HEK293 (cell line): ENCODE results near the gene HCFC1.

Experiments
- CTCF ChIA-PET: fragments of 350-600 bp; formaldehyde crosslinking; extraction: SDS; loops from one replicate; lab custom pipeline; 2021; ENCODE audit warnings: antibody characterized with exemption; lab: Yijun Ruan, JAX
- POLR2A ChIA-PET: fragments of 300-600 bp; formaldehyde crosslinking; extraction: SDS; loops from one replicate; lab custom pipeline; 2020; ENCODE audit warnings: antibody characterized with exemption, inconsistent platforms; lab: Yijun Ruan, JAX
- H3K27ac ChIP-seq: fragments of 200-500 bp; sonication (Bioruptor generic); 2 replicates; pipeline ENCODE4 v1.5.1; 2014; ENCODE audit warnings: low read depth, low read length, control low read depth, inconsistent platforms; ENCODE audit errors: extremely low read depth
- H3K36me3 ChIP-seq, 2 experiments: fragments of 200-500 bp in 1 of 2; sonication (Bioruptor generic) in 1 of 2; 1 replicate in 1 of 2; 2 replicates in 1 of 2; pipeline ENCODE4 v1.5.1; 2014 to 2017; ENCODE audit warnings: inconsistent platforms in 2 of 2, low read length in 2 of 2; ENCODE audit not compliant: control insufficient read depth in 2 of 2, insufficient read depth in 1 of 2
- H3K4me1 ChIP-seq: fragments of 200-500 bp; sonication (Bioruptor generic); 2 replicates; pipeline ENCODE4 v1.5.1; 2014; ENCODE audit warnings: mild to moderate bottlenecking, low read length, inconsistent platforms; ENCODE audit not compliant: control insufficient read depth, insufficient read depth
- H3K4me3 ChIP-seq: 2 replicates; pipeline ENCODE4 v1.5.1; 2011; ENCODE audit warnings: low read depth, mild to moderate bottlenecking, control low read depth, low read length, moderate library complexity
- H3K9me3 ChIP-seq: fragments of 200-500 bp; sonication (Bioruptor generic); 2 replicates; pipeline ENCODE4 v1.5.1; 2014; ENCODE audit warnings: low read depth, low read length, inconsistent platforms; ENCODE audit not compliant: control insufficient read depth, insufficient read depth
- BCL11B ChIP-seq: fragments of 450-650 bp; formaldehyde crosslinking; IDR thresholded peaks from 2 replicates; pipeline ENCODE4 v1.5.1; 2016; ENCODE audit warnings: low read depth, missing biosample characterization, missing genetic modification characterization
- EGR2 ChIP-seq: fragments of 450-650 bp; formaldehyde crosslinking; IDR thresholded peaks from 2 replicates; pipeline ENCODE4 v1.5.1; 2016; ENCODE audit warnings: low read depth, missing biosample characterization, missing genetic modification characterization
- GLI2 ChIP-seq: fragments of 450-650 bp; formaldehyde crosslinking; IDR thresholded peaks from 2 replicates; pipeline ENCODE4; 2017; ENCODE audit warnings: missing biosample characterization, missing genetic modification characterization, low read depth, borderline replicate concordance
- MZF1 ChIP-seq: fragments of 450-650 bp; formaldehyde crosslinking; IDR thresholded peaks from 2 replicates; pipeline ENCODE4 v1.5.1; 2017; ENCODE audit warnings: missing biosample characterization, missing genetic modification characterization, borderline replicate concordance
- PRDM1 ChIP-seq: fragments of 450-650 bp; formaldehyde crosslinking; IDR thresholded peaks from 2 replicates; pipeline ENCODE4; 2016; ENCODE audit warnings: missing biosample characterization, missing genetic modification characterization
- PRDM2 ChIP-seq: fragments of 450-650 bp; formaldehyde crosslinking; IDR thresholded peaks from 2 replicates; pipeline ENCODE4 v1.5.1; 2016; ENCODE audit warnings: missing biosample characterization, missing genetic modification characterization, borderline replicate concordance
- SP2 ChIP-seq: fragments of 450-650 bp; formaldehyde crosslinking; IDR thresholded peaks from 2 replicates; pipeline ENCODE4 v1.5.1; 2016; ENCODE audit warnings: missing biosample characterization, missing genetic modification characterization
- ZFHX2 ChIP-seq: fragments of 450-650 bp; formaldehyde crosslinking; conservative IDR thresholded peaks from 2 replicates; pipeline ENCODE4 v1.5.1; 2016; ENCODE audit warnings: missing biosample characterization, missing genetic modification characterization
- ZNF175 ChIP-seq: fragments of 450-650 bp; formaldehyde crosslinking; IDR thresholded peaks from 2 replicates; pipeline ENCODE4 v1.5.1; 2016; ENCODE audit warnings: missing biosample characterization, missing genetic modification characterization
- ZNF19 ChIP-seq: fragments of 450-650 bp; formaldehyde crosslinking; IDR thresholded peaks from 2 replicates; pipeline ENCODE4; 2016; ENCODE audit warnings: missing biosample characterization, missing genetic modification characterization, low read depth
- ZNF23 ChIP-seq: fragments of 450-650 bp; formaldehyde crosslinking; IDR thresholded peaks from 2 replicates; pipeline ENCODE4 v1.5.1; 2016; ENCODE audit warnings: missing biosample characterization, missing genetic modification characterization, borderline replicate concordance
- ZNF341 ChIP-seq: fragments of 450-650 bp; formaldehyde crosslinking; IDR thresholded peaks from 2 replicates; pipeline ENCODE4; 2016; ENCODE audit warnings: low read depth, missing biosample characterization, missing genetic modification characterization
- ZNF48 ChIP-seq: fragments of 450-650 bp; formaldehyde crosslinking; IDR thresholded peaks from 2 replicates; pipeline ENCODE4 v1.5.1; 2016; ENCODE audit warnings: missing biosample characterization, missing genetic modification characterization
- ZNF529 ChIP-seq: fragments of 450-650 bp; formaldehyde crosslinking; IDR thresholded peaks from 2 replicates; pipeline ENCODE4 v1.5.1; 2017; ENCODE audit warnings: missing genetic modification characterization, missing biosample characterization; ENCODE audit not compliant: insufficient replicate concordance
- TF ChIP-seq, protein P1 (sequence below): fragments of 450-650 bp; formaldehyde crosslinking; IDR thresholded peaks from 2 replicates; pipeline ENCODE4 v1.5.1; 2017; ENCODE audit warnings: missing biosample characterization, missing genetic modification characterization
- TF ChIP-seq, protein P2 (sequence below): fragments of 450-650 bp; formaldehyde crosslinking; IDR thresholded peaks from 2 replicates; pipeline ENCODE4 v1.5.1; 2017; ENCODE audit warnings: missing biosample characterization, missing genetic modification characterization
- TF ChIP-seq, protein P3 (sequence below): fragments of 450-650 bp; formaldehyde crosslinking; conservative IDR thresholded peaks from 2 replicates; pipeline ENCODE4 v1.5.1; 2016; ENCODE audit warnings: low read depth, missing biosample characterization, missing genetic modification characterization

The HCFC1 gene

DNA sequence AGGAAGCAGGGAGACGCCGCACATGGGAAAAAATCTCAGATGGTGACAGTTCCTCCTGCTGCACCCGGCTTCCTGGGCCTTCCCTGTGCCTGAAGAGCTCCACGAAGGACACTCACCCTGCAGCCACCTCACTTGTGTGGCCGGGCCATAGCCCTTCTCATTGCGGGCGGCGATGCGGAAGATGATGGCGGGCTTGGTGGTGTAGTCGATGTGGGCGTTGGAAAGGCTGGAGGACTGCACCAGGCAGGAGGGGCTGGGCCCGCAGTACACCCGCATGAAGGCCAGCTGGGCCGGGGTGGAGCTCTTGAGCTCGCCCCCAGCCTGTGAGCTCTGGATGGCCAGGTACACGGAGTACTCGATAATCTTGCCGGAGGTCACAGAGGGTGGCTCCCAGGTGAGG is 21.5 kb downstream of the HCFC1 start:
- no peak for TF ChIP-seq ZNF175 (tag by site-specific recombination)
- peak; percentile 52; the same call in 1 of the 2 replicates for TF ChIP-seq EGR2 (tag by site-specific recombination)
- peak; percentile 26 for TF ChIP-seq ZFHX2 (tag by site-specific recombination)
- ChIA-PET CTCF (interaction anchor here (0.6 to 10.9 kb wide), 11 partner anchors 8 to 746 kb away, joined by 3 to 267 read pairs (median 4); partner anchors contain the start of genes ARHGAP4, HCFC1, NAA10 and PLXNB3), POLR2A (interaction anchor here (1.2 to 5.2 kb wide), 4 partner anchors 15 to 22 kb away, joined by 3 to 24 read pairs (median 6); partner anchors contain the start of genes HCFC1, NAA10 and TMEM187)
- Histone ChIP-seq H3K36me3 (peaks cover 26 to 75% of the 10 kb centered on the region in 2 experiments), H3K4me1 (no peaks in the 10 kb centered on the region; the same call in 1 of the 2 replicates), H3K9me3 (no peaks in the 10 kb centered on the region), H3K4me3 (no peak overlapping the region), H3K27ac (no peak overlapping the region)

DNA sequence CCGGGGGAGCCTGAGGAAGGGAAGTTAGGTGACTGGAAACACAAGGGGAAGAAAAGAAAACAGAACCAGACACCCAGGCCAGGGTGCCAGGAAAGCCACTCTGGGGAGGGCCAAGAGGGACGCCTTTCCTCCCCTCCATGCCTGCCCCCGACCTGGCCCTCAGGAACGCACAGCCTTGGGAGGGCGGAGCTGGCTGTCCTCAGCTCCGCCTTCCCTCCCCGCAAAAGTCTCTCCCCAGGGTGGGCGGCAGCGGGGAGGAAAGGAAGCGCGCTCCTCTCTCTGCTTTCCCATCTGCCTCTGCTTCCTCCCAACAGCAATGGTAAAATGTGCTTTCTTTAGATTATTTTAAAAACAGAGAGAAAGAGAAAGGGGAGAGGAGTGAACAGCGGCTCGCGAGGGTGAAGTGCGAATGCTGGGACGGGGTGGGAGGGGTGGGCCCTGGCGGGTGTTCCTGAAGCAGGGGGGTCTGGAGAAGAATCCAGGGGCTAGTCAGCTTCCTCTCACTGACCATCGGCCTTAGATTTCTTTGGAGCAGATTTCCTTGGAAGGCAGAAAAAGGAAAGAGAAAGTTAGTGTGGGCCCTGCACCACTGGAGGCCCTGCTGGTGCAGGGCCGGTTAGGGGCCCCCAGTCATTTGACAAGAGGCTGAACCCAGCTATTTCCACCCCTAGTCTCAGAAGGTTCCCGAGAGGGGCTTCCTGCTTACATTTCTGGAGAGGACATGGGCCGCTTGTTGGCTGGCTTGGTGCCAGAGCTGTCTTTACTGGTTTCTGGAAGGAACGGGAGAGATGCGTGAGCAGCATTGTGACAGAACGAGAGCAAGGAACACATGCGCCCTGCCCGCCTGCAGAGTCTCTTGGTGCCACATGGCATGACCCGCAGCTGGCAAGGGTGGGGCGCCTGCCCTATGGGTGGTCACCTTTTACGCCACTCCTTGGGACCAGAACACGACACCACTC is 22.5 kb downstream of the HCFC1 start:
- Histone ChIP-seq H3K27ac (no peak overlapping the region), H3K4me3 (no peak overlapping the region), H3K36me3 (peaks cover 26 to 65% of the 10 kb centered on the region in 2 experiments), H3K9me3 (no peaks in the 10 kb centered on the region), H3K4me1 (no peaks in the 10 kb centered on the region; the same call in 1 of the 2 replicates)
- CTCF ChIA-PET, result interaction anchor here (0.6 to 10.9 kb wide), 17 partner anchors 9 to 745 kb away, joined by 3 to 267 read pairs (median 4); partner anchors contain the start of genes ARHGAP4, HCFC1, NAA10 and PLXNB3
- POLR2A ChIA-PET, result interaction anchor here (1.0 to 5.2 kb wide), 4 partner anchors 17 to 22 kb away, joined by 3 to 24 read pairs (median 3); partner anchors contain the start of genes HCFC1 and TMEM187
- TF ChIP-seq ZNF48 (tag by site-specific recombination) (no peak), GLI2 (tag by site-specific recombination) (no peak), ZNF23 (tag by site-specific recombination) (no peak), ZNF19 (no peak), ZNF529 (no peak), SP2 (tag by site-specific recombination) (peak; percentile 56), PRDM2 (tag by site-specific recombination) (no peak), MZF1 (no peak), PRDM1 (no peak), ZNF341 (tag by site-specific recombination) (peak; percentile 93), BCL11B (tag by site-specific recombination) (no peak)
- TF ChIP-seq, protein P1, sequence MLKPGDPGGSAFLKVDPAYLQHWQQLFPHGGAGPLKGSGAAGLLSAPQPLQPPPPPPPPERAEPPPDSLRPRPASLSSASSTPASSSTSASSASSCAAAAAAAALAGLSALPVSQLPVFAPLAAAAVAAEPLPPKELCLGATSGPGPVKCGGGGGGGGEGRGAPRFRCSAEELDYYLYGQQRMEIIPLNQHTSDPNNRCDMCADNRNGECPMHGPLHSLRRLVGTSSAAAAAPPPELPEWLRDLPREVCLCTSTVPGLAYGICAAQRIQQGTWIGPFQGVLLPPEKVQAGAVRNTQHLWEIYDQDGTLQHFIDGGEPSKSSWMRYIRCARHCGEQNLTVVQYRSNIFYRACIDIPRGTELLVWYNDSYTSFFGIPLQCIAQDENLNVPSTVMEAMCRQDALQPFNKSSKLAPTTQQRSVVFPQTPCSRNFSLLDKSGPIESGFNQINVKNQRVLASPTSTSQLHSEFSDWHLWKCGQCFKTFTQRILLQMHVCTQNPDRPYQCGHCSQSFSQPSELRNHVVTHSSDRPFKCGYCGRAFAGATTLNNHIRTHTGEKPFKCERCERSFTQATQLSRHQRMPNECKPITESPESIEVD (tag by site-specific recombination), result no peak
- TF ChIP-seq, protein P2, sequence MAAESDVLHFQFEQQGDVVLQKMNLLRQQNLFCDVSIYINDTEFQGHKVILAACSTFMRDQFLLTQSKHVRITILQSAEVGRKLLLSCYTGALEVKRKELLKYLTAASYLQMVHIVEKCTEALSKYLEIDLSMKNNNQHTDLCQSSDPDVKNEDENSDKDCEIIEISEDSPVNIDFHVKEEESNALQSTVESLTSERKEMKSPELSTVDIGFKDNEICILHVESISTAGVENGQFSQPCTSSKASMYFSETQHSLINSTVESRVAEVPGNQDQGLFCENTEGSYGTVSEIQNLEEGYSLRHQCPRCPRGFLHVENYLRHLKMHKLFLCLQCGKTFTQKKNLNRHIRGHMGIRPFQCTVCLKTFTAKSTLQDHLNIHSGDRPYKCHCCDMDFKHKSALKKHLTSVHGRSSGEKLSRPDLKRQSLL (tag by site-specific recombination), result no peak
- TF ChIP-seq, protein P3, sequence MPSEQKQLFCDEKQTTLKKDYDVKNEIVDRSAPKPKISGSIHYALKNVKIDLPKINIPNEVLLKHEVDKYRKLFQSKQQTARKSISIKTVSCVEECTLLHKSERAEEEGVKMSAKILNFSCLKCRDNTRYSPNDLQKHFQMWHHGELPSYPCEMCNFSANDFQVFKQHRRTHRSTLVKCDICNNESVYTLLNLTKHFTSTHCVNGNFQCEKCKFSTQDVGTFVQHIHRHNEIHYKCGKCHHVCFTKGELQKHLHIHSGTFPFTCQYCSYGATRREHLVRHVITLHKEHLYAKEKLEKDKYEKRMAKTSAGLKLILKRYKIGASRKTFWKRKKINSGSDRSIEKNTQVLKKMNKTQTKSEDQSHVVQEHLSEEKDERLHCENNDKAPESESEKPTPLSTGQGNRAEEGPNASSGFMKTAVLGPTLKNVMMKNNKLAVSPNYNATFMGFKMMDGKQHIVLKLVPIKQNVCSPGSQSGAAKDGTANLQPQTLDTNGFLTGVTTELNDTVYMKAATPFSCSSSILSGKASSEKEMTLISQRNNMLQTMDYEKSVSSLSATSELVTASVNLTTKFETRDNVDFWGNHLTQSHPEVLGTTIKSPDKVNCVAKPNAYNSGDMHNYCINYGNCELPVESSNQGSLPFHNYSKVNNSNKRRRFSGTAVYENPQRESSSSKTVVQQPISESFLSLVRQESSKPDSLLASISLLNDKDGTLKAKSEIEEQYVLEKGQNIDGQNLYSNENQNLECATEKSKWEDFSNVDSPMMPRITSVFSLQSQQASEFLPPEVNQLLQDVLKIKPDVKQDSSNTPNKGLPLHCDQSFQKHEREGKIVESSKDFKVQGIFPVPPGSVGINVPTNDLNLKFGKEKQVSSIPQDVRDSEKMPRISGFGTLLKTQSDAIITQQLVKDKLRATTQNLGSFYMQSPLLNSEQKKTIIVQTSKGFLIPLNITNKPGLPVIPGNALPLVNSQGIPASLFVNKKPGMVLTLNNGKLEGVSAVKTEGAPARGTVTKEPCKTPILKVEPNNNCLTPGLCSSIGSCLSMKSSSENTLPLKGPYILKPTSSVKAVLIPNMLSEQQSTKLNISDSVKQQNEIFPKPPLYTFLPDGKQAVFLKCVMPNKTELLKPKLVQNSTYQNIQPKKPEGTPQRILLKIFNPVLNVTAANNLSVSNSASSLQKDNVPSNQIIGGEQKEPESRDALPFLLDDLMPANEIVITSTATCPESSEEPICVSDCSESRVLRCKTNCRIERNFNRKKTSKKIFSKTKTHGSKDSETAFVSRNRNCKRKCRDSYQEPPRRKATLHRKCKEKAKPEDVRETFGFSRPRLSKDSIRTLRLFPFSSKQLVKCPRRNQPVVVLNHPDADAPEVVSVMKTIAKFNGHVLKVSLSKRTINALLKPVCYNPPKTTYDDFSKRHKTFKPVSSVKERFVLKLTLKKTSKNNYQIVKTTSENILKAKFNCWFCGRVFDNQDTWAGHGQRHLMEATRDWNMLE (tag by site-specific recombination), result no peak
